HG02885 (cell line): Measurements from ENCODE around the gene MPRIP.
"Not testable (repeated sequence)": the region's sequence is repeated elsewhere in the genome, so short reads cannot be mapped to it uniquely, and the experiment has no call there.

Source experiments
- ATAC-seq: cut with Tn5 transposase; IDR thresholded peaks from one replicate; pipeline ENCODE4 v1.9.1; 2021; ENCODE audit warnings: mild to moderate bottlenecking; ENCODE audit not compliant: unreplicated experiment, poor library complexity

Gene MPRIP

GRCh38 chr17:17191961-17192381 is 149.7 kb downstream of the MPRIP start:
- ATAC-seq, result no peak

- not testable (repeated sequence) for ATAC-seq
Observed at GRCh38 chr17:17195466-17195865, 153.2 kb downstream of the MPRIP start.

GRCh38 chr17:17196776-17197175 is 154.5 kb downstream of the MPRIP start:
- ATAC-seq, result no peak

GRCh38 chr17:17198281-17198680 is 156.0 kb downstream of the MPRIP start:
- ATAC-seq, result no peak

GRCh38 chr17:17200311-17200710 is 158.1 kb downstream of the MPRIP start:
- ATAC-seq, result no peak

- ATAC-seq, result no peak
Observed at GRCh38 chr17:17200831-17201230, 158.6 kb downstream of the MPRIP start.

GRCh38 chr17:17201271-17201670 is 159.0 kb downstream of the MPRIP start:
- no peak for ATAC-seq

- ATAC-seq, result no peak
Observed at GRCh38 chr17:17201907-17202306, 159.7 kb downstream of the MPRIP start.

GRCh38 chr17:17203173-17203730 is 161.0 kb downstream of the MPRIP start:
- no peak for ATAC-seq

- no peak for ATAC-seq
Observed at GRCh38 chr17:17204041-17204591, 161.9 kb downstream of the MPRIP start.

GRCh38 chr17:17204635-17205231 is 162.5 kb downstream of the MPRIP start:
- ATAC-seq, result no peak

- peak; percentile 45 for ATAC-seq
Observed at GRCh38 chr17:17205368-17206123, 163.3 kb downstream of the MPRIP start.

GRCh38 chr17:17206124-17206912 is 164.1 kb downstream of the MPRIP start, which contains the start of gene PLD6:
Gene PLD6 (minus strand): TSS chr17:17206333. CDS start chr17:17206286, 47 bp downstream.
- ATAC-seq, result peak; percentile 70

- no peak for ATAC-seq
Observed at GRCh38 chr17:17206913-17207335, 164.7 kb downstream of the MPRIP start.

- ATAC-seq, result no peak
Observed at GRCh38 chr17:17207998-17208397, 165.7 kb downstream of the MPRIP start.

GRCh38 chr17:17213775-17214174 is 171.5 kb downstream of the MPRIP start:
- ATAC-seq, result no peak

- ATAC-seq, result no peak
Observed at GRCh38 chr17:17214646-17215436, 172.6 kb downstream of the MPRIP start.

- ATAC-seq, result no peak
Observed at GRCh38 chr17:17215575-17215974, 173.3 kb downstream of the MPRIP start.

- no peak for ATAC-seq
Observed at GRCh38 chr17:17216236-17216635, 174.0 kb downstream of the MPRIP start.

- ATAC-seq, result no peak
Observed at GRCh38 chr17:17216776-17217175, 174.5 kb downstream of the MPRIP start.
